Glutamatergic neuron (in vitro differentiated cells): ENCODE measurements around the gene EMILIN3. TPM values are rescaled to one million over a fixed set of nuclear protein-coding genes. Genes with fewer than 3 reads are reported as not detected.

Source experiments
- DNase-seq: peaks from one replicate; pipeline ENCODE4 v3.0.0; 2022
- H3K27ac Mint-ChIP-seq: one replicate; pipeline ENCODE4 v1.8.0; 2020; ENCODE audit warnings: mild to moderate bottlenecking, mixed read lengths, inconsistent platforms; ENCODE audit not compliant: unreplicated experiment
- H3K27me3 Mint-ChIP-seq: one replicate; pipeline ENCODE4 v1.8.0; 2020; ENCODE audit warnings: mild to moderate bottlenecking, moderate library complexity, mixed read lengths, inconsistent platforms; ENCODE audit not compliant: unreplicated experiment
- H3K36me3 Mint-ChIP-seq: one replicate; pipeline ENCODE4 v1.8.0; 2020; ENCODE audit warnings: mild to moderate bottlenecking, mixed read lengths, inconsistent platforms; ENCODE audit not compliant: unreplicated experiment
- H3K4me1 Mint-ChIP-seq: one replicate; pipeline ENCODE4 v1.8.0; 2020; ENCODE audit warnings: mild to moderate bottlenecking, low read depth, mixed read lengths, inconsistent platforms; ENCODE audit not compliant: unreplicated experiment
- H3K4me3 Mint-ChIP-seq: one replicate; pipeline ENCODE4 v1.8.0; 2020; ENCODE audit warnings: mild to moderate bottlenecking, mixed read lengths, inconsistent platforms; ENCODE audit not compliant: unreplicated experiment
- H3K9me3 Mint-ChIP-seq: one replicate; pipeline ENCODE4 v1.8.0; 2020; ENCODE audit warnings: mild to moderate bottlenecking, moderate library complexity, mixed read lengths, inconsistent platforms; ENCODE audit not compliant: unreplicated experiment
- total RNA-seq: library from RNA; stranded (reverse); fragmentation: NEBNext Ultra II Directional; extraction: Animal tissue kit (Norgen Biotek cat#: 25700); gene quantifications from one replicate; pipeline ENCODE4 v1.2.1, GENCODE V29; 2021; ENCODE audit not compliant: unreplicated experiment
- TF ChIP-seq, protein P1 (sequence below): fragments of 200-600 bp; sonication (generic); IDR thresholded peaks from one replicate; pipeline ENCODE4 v1.5.0; 2021; ENCODE audit not compliant: partially characterized antibody, unreplicated experiment

EMILIN3 gene
- total RNA-seq, 1 donor from 2014 or later, result not detected

DNA sequence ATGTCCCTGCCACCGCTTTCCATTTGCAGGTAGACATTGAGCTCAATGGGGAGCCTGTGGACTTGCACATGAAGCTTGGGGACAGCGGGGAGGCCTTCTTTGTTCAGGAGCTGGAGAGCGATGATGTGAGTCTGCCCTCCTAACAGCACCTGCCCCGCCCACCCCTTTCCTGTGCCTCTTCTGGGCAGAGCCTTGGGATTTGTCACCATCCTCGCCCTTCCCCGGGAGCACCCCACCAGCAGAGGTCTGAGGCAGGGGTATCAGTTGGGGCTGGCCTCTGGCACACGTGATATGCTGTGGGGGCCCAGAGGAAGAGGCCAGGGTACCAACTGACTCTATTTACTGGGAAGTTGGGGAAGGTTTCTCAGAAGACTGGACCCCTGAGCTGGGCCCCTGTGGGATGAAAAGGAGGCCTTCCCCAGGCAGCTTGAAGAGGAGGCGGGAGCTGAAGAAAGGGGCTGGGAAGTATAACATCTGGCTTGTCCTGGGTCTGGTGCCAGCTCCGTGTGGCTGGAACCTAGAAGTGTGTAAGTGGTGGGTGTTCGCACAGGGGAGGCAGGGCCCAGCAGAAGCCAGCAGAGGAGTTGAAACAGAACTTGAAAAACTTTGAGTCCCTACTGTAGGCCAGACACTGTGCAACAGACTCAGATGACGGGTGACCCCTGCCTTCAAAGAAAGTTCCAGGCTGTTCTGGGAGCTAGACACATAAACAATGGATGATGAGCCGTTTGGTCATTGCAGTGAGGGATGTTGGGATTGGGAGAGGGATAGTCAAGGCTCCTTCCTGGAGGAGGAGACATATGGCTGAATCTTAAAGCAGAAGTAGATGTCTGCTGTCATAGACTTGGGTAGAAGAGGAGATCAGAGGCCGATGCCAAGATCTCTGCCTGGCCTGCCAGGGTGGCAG is 18.8 kb downstream of the EMILIN3 start:
- H3K36me3 Mint-ChIP-seq, result no peaks in the 10 kb centered on the region
- no peak overlapping the region for H3K27ac Mint-ChIP-seq
- no peaks in the 10 kb centered on the region for H3K4me1 Mint-ChIP-seq
- no peaks in the 10 kb centered on the region for H3K27me3 Mint-ChIP-seq
- H3K4me3 Mint-ChIP-seq, result no peak overlapping the region
- TF ChIP-seq, protein P1, sequence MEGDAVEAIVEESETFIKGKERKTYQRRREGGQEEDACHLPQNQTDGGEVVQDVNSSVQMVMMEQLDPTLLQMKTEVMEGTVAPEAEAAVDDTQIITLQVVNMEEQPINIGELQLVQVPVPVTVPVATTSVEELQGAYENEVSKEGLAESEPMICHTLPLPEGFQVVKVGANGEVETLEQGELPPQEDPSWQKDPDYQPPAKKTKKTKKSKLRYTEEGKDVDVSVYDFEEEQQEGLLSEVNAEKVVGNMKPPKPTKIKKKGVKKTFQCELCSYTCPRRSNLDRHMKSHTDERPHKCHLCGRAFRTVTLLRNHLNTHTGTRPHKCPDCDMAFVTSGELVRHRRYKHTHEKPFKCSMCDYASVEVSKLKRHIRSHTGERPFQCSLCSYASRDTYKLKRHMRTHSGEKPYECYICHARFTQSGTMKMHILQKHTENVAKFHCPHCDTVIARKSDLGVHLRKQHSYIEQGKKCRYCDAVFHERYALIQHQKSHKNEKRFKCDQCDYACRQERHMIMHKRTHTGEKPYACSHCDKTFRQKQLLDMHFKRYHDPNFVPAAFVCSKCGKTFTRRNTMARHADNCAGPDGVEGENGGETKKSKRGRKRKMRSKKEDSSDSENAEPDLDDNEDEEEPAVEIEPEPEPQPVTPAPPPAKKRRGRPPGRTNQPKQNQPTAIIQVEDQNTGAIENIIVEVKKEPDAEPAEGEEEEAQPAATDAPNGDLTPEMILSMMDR, result no peak
- peaks cover 4% of the 10 kb centered on the region for H3K9me3 Mint-ChIP-seq
- no peak for DNase-seq

DNA sequence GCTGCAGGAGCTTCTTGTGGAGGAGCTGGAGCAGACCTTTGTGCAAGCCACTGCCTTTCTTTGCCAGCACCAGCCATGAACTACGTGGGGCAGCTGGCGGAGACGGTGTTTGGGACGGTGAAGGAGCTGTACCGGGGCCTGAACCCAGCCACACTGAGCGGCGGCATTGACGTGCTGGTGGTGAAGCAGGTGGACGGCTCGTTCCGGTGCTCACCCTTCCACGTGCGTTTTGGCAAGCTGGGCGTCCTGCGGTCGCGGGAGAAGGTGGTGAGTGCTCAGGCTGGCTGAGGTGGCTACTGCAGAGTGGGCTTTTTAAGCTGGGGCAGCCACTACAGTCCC is 20.9 kb downstream of the EMILIN3 start:
- no peaks in the 10 kb centered on the region for H3K4me1 Mint-ChIP-seq
- H3K4me3 Mint-ChIP-seq, result no peak overlapping the region

DNA sequence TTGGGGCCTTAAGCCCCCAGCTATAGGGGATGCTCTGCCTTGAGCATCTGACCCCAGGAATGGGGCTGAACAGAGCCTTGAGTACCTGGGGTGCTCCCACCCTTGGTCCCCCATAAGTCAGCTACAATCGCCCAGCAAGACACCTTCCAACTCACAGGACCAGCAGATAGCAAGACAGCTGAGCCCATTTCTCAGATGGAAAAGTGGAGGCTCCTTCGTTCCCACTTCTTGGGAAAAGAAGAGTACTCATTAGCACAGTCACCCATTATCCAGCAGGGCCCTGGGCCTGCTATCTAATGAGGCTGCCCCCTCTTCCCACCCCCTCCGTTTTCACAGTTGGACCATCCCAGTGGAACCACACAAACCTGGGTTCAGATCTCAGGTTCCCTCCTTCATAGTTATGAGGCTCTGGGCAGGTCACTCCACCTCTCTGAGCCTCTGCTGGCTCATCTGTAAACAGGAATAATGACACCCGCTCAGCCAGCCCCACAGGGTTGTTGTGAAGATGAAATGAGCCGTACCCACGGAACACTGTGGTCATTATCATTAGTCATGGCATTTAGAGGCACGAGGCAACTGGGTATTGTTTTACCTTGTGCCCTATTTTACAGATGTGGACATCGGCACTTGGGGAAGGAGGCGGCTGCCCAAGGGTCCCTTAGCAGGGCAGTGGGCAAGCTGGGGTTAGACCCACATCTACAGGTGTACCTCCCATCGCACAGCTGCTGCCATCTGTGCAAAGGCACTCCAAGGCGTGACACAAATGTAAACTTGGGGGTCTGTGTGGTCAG is 21.5 kb downstream of the EMILIN3 start:
- peaks cover 4% of the 10 kb centered on the region for H3K9me3 Mint-ChIP-seq
- no peak overlapping the region for H3K27ac Mint-ChIP-seq
- no peaks in the 10 kb centered on the region for H3K4me1 Mint-ChIP-seq
- H3K27me3 Mint-ChIP-seq, result no peaks in the 10 kb centered on the region
- H3K36me3 Mint-ChIP-seq, result no peaks in the 10 kb centered on the region
- no peak for DNase-seq
- no peak overlapping the region for H3K4me3 Mint-ChIP-seq
- TF ChIP-seq, protein P1, result no peak

More for the DNA sequence above, 20.9 kb downstream of the EMILIN3 start:
- Mint-ChIP-seq H3K27me3 (no peaks in the 10 kb centered on the region), H3K36me3 (no peaks in the 10 kb centered on the region), H3K9me3 (peaks cover 4% of the 10 kb centered on the region), H3K27ac (no peak overlapping the region)
- no peak for DNase-seq
- TF ChIP-seq, protein P1, result no peak

DNA sequence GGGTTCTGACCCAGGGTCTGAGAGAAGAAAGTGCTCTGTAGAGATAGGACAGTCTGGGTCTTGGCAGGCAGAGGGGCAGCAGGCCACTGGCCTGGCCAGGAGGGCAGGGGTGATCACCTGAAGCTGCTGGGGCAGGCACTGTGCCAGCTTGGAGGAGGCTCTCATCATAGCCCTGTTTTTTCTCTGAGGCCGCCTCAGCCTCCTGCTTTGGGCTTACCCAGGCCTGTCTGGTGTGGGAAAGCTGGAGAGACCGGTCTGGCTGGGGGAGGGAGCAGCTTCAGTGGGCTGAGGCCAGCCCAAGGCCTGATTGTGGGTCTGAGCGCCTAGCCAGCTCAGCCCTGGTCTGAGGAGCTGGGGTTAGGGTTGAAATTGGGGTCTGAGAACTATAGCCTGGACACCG is 22.1 kb downstream of the EMILIN3 start:
- H3K4me3 Mint-ChIP-seq, result no peak overlapping the region
- DNase-seq, result no peak
- TF ChIP-seq, protein P1, result no peak
- H3K27ac Mint-ChIP-seq, result no peak overlapping the region
- no peaks in the 10 kb centered on the region for H3K36me3 Mint-ChIP-seq
- no peaks in the 10 kb centered on the region for H3K4me1 Mint-ChIP-seq
- H3K9me3 Mint-ChIP-seq, result peaks cover 4% of the 10 kb centered on the region
- H3K27me3 Mint-ChIP-seq, result no peaks in the 10 kb centered on the region
